HL-60/S4 treated with phorbol 12-myristate 13-acetate at 8.2 ng/mL for 4 days and 3 days (cell line): Measurements from ENCODE around the gene TRIM23.
"Not testable (repeated sequence)": the region's sequence is repeated elsewhere in the genome, so short reads cannot be mapped to it uniquely, and the experiment has no call there.

Source experiments
- in situ Hi-C: fragments of 300-500 bp; cut with MboI; formaldehyde crosslinking; loops from 2 replicates; pipeline ENCODE4 v1.15.0; 2022; ENCODE audit warnings: low sequenced_read_pairs

Gene TRIM23

DNA sequence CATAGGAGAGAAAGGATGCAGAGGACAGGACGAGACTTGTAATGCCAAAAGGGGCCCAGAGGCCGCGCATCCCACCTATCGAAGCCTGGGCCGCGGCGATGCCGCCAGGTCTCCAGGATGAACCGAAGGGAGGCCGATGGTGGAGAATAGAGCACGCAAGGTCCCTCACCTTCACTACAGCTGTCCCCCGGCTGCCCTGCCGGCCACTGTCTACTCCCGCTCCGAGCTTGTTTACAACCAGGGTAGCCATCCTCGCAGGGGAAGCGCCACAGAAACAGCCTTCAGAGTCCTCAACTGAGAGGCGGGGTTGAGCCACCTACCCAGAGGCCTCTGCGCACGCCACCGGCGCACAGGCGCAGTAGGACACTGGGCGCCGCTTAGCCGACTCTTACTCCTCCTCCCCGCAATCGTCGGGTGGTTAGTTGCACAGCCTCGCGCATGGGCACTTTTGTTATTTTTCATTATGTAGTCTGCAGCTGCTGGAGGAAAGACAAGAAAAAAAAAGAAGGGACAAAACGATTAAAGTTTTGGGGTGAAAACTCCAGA, at the start of gene TRIM23:
TSS of gene TRIM23 (minus strand) at position 309 of the 546 bp plus-strand sequence. CDS start at position 250, 59 bp downstream.
- in situ Hi-C loops = no loop called here

DNA sequence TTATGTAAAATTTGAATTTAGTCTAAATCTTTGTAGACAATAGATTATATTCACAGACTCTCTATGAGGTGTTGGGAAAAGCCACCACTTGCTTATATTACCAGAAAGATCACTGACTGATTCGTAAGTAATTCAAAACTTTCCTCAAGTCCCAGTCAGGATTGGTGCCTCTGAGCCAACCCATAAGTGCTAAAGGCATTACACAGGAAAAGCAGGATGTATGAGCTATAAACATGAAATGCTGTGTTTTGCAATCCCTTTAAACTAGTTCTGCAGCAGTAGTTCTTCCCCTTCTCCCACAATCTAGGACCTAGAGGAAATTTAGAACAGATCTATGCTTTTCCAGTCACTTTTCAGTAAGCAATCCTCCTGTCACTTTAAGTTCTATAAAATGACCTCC, 48.7 kb upstream of the TRIM23 start:
- in situ Hi-C loops = no loop called here

DNA sequence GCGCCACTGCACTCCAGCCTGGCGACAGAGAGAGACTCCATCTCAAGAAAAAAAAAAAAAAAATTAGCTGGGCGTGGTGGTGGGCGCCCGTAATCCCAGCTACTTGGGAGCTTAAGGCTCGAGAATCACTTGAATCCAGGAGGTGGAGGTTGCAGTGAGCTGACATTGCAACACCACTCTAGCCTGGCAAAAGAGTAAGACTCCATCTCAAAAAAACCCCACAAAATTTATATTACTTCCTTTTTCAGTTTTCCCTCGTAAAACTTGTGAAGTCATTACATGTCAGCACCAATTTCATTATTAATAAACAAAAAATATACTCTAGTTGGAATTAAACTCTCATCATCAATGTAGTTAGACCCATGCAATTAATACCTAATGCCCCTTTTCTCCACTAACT, 44.6 kb upstream of the TRIM23 start:
- in situ Hi-C loops = no loop called here

DNA sequence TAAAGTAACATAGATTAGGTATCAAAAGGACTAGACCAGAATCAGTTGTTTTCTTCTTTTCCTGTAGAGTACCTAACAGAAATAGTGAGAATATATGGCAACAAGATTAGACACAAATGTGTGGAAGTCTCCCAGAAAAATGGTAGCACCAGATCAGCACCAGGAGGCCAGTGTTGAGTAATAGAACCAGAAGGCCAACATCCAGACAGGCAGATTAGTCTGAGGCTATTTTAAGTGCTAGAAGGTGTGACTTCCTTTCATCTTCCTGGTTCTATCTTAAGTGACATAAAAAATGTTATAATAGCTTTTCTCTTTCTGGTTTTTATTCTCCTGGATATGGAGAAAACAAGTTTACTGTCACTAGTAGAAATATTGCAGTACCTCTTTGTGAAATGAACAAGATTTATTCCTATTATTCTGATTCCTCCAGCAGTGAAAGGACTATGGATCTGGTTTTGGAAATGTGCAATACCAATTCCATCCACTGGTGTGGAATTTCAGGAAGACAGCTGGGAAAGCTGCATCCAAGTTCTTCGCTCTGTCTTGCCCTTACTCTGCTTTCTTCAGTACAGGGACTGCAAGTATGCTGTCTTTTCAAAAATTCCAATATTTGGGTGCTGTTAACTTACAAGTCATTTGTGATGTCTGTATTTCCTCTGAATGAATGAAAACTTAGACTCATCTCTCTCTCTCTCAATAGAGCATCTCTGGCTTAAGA, 39.8 kb upstream of the TRIM23 start:
- in situ Hi-C loops = no loop called here

DNA sequence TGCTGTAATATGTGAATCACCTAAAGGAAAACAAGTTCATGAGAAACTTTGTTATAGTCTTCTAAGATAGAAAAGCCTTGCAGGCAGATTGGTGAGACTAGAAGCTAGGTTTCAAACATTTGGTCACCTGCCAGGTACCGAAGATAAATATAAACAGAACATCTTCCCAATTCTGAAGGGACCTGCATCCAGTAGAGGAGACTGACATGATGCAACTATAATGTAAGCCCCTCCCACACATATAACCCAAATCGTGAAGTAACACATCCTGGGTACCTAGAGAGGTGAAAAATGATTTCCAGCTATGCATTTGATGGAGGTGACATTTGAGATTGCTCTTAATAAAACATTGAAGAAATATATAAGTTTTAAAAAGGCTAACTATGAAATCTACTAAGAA, 30.6 kb upstream of the TRIM23 start:
- in situ Hi-C loops = no loop called here

DNA sequence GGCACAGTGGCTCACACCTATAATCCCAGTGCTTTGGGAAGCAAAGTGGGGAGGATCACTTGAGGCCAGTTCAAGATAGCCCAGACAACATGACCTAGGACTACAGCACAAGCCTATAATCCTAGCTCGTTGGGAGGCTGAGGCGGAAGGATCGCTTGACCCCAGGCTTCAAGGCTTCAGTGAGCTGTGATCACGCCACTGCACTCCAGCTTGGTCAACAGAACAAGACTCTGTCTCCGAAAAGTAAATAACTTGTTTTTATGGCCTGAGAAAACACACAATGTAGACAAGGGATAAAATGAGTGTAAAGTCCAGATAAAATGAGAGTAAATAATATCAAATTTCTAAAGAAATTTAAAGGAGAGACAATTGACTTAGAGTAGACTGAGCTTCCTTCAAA, 27.0 kb upstream of the TRIM23 start:
- in situ Hi-C loops = no loop called here

DNA sequence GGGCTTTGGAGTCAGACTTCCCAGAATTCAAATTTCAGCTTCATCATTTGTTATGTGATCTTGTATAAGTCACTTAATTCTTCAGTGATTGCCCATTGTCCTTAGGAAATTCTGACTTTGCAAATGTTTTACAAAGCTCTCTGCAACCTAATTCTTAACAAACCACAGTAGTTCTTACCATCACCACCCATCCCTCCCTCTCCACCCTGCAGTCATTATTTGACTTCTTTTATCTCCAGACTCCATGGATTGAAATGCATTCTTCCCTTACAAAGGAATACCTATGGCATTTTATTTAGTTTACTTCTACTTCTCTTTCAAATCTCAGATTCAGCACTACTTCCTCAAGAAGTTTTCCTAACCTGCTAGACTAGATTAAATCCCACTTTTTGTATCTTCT, 23.8 kb upstream of the TRIM23 start:
- in situ Hi-C loops = no loop called here

DNA sequence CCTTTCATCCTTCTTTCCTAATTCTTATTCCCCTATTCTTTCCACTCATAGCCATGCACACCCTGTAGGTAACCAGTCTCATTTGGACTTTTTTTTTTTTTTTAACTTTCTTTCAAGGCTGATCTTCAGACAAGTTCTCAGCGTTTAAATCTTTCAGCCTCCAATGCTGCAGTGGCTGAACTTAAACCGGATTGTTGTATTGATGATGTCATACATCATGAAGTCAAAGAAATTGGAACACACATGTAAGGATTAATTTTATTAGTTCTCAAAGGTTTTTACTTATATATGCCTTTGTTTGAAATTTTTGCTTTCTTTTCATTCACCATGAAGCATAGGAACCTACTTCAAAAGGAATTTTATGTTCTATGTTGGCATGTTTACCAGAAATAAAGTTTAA, 22.8 kb upstream of the TRIM23 start:
- in situ Hi-C loops = no loop called here

DNA sequence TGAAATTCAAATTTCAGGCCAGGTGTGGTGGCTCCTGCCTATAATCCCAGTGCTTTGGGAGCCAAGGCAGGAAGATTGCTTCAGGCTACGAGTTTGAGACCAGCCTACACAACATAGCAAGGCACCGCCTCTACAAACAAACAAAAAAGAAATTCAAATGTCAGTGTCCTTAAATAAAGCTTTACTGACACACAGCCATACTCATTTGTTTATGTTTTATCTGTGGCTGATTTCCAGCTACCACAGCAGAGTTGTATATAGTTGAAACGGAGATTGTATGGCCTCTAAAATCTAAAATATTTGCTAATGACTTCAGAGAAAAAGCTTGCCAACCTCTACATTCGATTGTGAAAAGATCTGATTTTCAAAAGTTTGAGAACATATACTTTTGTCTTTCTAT, 16.1 kb upstream of the TRIM23 start:
- in situ Hi-C loops = no loop called here

DNA sequence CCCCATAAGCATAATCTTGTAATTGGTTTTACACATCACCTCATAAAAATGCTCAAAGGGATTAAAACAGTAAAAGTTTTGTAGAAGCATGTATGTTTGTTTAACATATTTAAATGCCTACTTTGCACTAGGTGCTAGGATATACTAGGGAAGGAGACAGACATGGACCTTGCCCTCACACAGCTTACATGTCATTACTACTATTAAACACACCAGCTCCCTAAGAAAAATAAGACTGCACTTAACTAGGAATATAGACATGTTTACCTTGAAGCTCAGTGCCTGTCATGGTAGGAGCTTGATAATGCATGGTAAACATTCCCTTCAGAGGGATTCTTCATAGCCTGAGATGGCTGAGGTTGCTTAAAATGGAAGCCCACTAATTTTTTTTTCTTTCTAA, 6.8 kb upstream of the TRIM23 start:
- in situ Hi-C loops = no loop called here

DNA sequence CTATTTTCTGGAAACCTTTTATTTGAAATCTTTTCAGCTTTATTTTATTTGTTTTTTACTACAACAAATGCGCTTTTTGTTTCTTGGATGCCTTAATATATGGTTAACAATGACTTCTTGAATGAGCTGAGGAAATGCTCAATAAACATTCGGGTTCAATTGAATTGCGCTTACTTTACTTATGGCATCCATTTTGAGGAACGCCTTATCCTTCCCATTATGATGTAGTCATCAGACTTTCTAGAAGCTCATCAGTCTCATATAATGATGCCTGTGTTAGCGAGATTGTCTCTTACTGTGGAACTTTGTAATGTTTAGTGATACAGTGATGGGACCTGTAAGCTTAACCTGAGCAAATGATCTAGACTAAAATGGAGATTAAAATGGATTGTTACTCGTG, 1.6 kb upstream of the TRIM23 start:
- in situ Hi-C loops = no loop called here

DNA sequence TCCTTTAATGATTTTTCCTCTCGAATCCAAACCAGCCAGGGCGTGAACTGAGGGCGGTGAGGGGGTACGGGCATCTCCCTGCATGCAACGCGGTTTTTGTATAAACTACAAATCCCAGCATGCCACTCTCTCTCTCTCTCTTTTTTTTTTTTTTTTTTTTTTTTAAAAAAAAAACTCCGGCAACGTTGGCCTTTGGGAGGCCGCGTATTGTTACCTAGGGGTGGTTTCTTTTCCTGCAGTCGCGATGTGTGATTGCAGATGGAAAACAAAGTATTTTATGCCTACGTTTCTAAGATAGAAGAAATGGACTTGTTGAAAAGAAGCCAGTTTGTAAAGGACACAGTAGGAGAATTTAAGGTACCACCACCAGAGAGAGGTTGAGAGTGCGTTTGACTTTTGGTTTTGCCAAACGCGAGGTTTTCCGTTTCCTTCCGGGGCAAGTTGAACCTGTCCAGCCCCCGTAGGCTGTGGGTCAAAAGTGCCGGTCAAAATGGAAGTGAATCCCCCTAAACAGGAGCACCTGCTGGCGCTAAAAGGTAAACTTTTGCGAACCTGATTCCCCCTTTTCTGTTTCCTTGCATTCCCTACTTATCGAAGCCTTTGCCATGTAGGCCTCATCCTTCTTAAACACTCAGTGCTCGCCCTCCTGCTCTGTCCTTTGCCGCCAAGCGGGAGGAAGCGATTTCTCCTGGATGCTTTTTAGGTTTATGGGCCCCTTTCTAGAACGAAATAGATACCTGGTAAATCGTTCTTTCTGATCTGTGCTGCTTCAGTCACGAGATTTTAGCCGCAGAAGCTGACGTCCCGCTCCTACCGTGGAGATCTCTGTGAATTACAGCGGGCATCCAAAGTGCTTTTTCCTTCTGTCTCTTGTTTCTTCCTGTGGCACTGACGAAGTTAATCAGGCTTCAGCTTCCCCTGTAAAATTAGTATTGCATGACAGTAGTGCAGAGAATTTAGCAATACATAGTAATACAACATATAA, 730 bp upstream of the TRIM23 start, which contains the start of the genes SHLD3 and TRAPPC13:
TSS of gene SHLD3 (plus strand) at position 457 of the 985 bp plus-strand sequence. CDS start 4,561 bp downstream, outside the sequence.
TSS of gene TRAPPC13 (plus strand) at position 457 of the 985 bp plus-strand sequence. CDS start at position 491, 34 bp downstream.
- in situ Hi-C loops = no loop called here

DNA sequence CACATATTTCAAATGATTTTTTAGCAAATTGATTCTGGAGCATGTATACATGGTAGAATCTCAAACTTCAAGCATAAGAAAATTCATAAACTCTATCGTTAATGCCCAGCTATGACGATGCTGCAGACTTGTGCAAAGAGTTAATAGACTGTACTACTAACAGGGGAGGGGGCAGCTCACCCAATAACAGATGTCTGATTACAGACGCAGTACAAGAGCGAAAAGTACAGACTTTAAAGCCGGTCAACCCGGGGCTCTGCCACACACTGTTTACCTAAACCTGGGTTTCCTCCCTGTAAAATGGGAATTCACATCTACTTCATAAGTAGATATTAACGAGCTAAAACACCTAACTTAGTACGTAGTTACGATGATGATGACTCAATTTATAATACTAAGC, 651 bp downstream of the TRIM23 start:
- in situ Hi-C loops = no loop called here

DNA sequence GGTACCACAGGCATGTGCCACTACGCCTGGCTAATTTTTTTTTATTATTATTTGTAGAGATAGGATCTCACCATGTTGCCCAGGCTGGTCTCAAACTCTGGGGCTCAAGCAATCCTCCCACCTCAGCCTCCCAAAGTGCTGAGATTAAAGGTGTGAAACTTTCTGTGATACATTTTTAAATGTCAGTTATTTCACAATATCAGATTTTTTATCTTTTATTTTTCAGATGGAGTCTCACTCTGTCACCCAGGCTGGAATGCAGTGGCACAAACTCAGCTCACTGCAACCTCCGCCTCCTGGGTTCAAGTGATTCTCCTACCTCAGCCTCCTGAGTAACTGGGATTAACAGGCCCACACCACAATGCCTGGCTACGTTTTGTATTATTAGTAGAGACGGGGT, 2.2 kb downstream of the TRIM23 start:
- in situ Hi-C loops = not testable (repeated sequence)

DNA sequence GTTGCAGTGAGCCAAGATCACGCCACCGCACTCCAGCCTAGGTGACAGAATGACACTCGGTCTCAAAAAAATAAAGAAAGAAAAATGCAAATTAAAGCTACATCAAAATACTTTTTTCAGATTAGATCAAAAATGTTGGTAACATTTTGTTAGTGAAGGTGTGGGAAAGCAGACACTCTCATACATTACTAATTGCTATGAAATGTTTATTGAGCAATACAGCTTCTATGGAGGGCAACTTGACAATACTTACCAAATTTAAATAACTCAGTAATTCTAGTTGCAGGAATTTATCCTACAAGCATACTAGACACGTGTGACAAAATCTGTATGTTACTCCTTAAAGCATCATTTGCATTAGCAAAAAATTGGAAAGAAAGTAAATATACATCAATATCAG, 4.1 kb downstream of the TRIM23 start:
- in situ Hi-C loops = no loop called here

DNA sequence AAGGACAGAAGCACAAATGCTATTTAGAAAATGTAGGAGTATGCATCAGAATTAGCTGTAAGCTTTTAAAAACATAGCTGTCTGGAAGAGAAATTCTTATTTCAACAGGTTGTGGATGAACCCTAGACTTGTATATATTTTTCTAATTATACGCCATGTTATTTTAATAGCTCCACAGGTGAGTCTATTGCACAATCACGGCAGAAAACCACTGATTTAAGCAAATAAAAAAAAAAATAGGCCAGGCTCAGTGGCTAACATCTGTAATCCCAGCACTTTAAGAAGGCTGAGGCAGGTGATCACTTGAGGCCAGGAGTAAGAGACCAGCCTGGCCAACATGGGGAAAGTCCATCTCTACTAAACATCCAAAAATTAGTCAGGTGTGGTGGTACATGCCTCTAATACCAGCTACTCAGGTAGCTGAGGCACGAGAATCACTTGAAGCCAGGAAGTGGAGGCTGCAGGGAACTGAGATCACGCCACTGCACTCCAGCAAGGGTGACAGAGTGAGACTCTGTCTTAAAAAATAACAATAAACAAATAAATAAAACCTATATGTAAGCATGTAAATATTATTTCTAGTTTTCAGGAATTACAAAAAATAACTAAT, 11.7 kb downstream of the TRIM23 start:
- in situ Hi-C loops = no loop called here

DNA sequence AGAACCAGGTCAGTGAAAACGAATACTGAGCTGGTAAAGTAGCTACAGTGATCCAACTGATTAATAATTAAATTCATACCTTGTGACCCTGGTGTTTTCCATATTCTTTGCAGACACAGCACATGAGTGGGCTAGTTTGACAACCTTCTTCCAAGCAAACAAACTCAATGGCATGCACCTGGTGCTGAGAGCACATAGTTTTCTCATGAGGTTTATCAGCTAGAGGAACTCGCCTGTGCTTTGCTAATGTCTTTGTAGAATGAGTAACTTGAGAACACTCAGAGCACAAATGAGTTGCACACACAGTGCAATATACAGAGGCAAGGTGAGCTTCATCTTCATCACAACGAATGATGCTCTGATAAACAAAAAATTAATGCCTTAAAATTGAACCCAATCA, 12.6 kb downstream of the TRIM23 start:
- in situ Hi-C loops = no loop called here

DNA sequence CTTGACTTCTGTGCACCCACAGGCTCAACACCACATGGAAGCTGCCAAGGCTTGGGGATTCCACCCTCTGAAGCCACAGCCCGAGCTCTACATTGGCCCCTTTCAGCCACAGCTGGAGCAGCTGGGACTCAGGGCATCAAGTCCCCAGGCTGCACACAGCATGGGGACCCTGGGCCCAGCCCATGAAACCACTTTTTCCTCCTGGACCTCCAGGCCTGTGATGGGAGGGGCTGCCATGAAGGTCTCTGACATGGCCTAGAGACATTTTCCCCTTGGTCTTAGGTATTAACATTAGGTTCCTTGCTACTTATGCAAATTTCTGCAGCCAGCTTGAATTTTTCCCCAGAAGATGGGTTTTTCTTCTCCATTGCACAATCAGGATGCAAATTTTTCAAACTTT, 22.4 kb downstream of the TRIM23 start:
- in situ Hi-C loops = not testable (repeated sequence)

DNA sequence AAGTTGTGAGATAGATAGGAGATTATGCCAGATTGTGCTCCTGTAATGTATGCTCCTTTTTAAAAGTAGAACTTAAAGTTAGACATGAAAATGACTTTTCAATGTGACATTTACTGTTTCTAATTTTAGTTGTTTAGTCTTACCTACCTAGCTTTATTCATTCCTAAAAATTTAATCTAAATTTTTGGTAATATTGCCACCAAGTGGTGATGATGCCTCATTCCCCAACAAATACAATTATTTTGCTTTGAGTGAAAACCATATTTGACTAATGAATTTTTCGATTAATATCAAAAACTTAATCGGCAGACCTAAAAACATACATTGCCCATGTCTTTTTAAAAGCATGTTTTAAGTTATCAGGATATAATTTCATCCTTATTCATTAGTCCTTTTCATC, 35.4 kb downstream of the TRIM23 start:
- in situ Hi-C loops = no loop called here

DNA sequence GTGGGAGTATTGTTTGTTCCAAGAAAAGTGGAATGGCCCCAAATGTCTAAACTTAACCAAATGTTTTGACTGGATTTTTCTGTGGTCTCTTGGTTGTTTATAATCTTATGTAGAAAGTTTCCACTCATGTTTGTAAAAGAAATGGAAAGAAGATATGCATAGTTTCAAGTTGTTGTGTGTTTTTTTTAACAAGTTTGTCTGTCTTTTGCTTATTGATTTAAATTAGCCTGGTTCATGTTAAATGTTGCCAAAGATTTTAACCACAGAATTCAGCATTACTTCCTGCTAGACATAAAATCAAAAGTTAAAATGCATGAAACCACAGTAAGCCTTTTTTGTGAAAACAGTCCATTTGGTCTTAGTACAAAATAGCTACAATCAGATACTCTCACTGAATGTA, 47.0 kb downstream of the TRIM23 start:
- in situ Hi-C loops = no loop called here

DNA sequence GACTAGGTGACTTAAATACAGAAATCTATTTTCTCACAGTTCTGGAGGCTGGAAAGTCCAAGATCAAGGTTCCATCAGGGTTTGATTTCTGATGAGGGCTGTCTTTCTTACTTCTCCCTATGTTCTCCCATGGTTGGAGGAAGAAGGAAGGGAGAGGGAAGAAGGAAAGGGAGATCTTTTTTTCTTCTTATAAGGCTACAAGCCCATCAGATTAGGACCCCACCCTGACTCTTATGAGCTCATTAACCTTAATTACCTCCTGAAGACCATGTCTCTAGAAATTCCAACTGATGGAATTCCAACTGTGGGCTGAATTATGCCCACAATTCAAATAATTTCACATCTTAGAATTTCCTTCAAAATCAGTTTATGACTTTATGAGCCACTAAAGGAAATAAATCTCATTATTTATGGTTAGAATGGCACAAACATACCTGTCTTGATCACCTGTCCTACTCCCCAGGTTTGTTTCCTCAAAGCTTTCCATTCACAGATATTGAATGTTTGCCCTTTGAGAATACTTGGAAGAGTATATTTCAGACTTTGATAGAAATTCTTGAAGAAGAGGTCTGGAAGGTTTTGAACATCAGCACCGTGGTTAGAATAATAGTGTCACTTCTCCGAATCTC, 53.4 kb downstream of the TRIM23 start:
- in situ Hi-C loops = no loop called here
